Activated CD4-positive, alpha-beta T cell treated with anti-CD3 and anti-CD28 coated beads, Interleukin-2, amount 10 ng/mL, durations not matched to agents 7 days and 5 days (primary cell): Measurements from ENCODE around the gene NDUFB5. TPM values are rescaled to one million over a fixed set of nuclear protein-coding genes. Genes with fewer than 3 reads are reported as not detected.

Experiments
- CTCF ChIA-PET: fragments of 350-600 bp; sonication (Branson Sonifier 250); formaldehyde crosslinking; loops from one replicate; lab custom pipeline; 2021; ENCODE audit warnings: antibody characterized with exemption; lab: Charles Lee
- POLR2A ChIA-PET: fragments of 350-600 bp; sonication (Branson Sonifier 250); formaldehyde crosslinking; loops from one replicate; lab custom pipeline; 2021; ENCODE audit warnings: antibody characterized with exemption; lab: Charles Lee
- DNase-seq: peaks from one replicate; pipeline ENCODE4 v3.0.0-alpha.2; 2020
- H3K27ac Mint-ChIP-seq: one replicate; pipeline ENCODE4 v1.8.0; 2021; ENCODE audit warnings: mild to moderate bottlenecking, moderate library complexity, mixed read lengths
- H3K27me3 Mint-ChIP-seq: one replicate; pipeline ENCODE4 v1.8.0; 2021; ENCODE audit warnings: mixed read lengths
- H3K36me3 Mint-ChIP-seq: one replicate; pipeline ENCODE4 v1.8.0; 2021; ENCODE audit warnings: low read depth, mixed read lengths
- H3K4me1 Mint-ChIP-seq: one replicate; pipeline ENCODE4 v1.8.0; 2021; ENCODE audit warnings: mixed read lengths
- H3K4me3 Mint-ChIP-seq: one replicate; pipeline ENCODE4 v1.8.0; 2021; ENCODE audit warnings: mild to moderate bottlenecking, moderate library complexity, mixed read lengths
- H3K9me3 Mint-ChIP-seq: one replicate; pipeline ENCODE4 v1.8.0; 2021; ENCODE audit warnings: mixed read lengths
- total RNA-seq, 2 experiments: library from RNA; stranded (reverse); gene quantifications; one replicate each; pipeline ENCODE4 v1.2.3, GENCODE V29; 2021

Gene NDUFB5
- total RNA-seq, 2 experiments from 2014 or later, result 78.4 to 91.7 TPM

DNA sequence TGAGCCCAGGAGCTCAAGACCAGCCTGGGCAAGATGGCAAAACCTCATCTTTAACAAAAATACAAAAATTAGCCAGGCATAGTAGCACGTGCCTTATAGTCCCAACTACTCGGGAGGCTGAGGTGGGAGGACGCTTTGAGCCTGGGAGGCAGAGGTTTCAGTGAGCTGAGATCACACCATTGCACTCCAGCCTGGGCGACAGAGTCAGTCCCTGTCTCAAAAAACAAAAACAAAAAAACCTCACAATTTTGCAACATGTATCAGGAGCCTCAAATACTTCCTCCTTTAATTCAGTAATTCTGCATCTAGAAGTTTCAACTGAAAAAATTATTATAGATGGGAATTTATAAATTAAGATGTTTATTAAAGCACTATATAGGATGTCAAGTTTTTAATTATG lies 1.3 kb upstream of the NDUFB5 start:
- POLR2A ChIA-PET, result no interaction called here

GRCh38 chr3:179603831-179604230 lies 763 bp upstream of the NDUFB5 start:
- H3K27ac Mint-ChIP-seq, result peak overlapping the region; percentile 99
- ChIA-PET CTCF (no interaction called here), POLR2A (no interaction called here)
- H3K4me3 Mint-ChIP-seq, result peak overlapping the region; percentile 96
- peaks cover 30% of the 10 kb centered on the region for H3K36me3 Mint-ChIP-seq
- H3K27me3 Mint-ChIP-seq, result no peaks in the 10 kb centered on the region
- no peaks in the 10 kb centered on the region for H3K9me3 Mint-ChIP-seq
- no peak for DNase-seq
- H3K4me1 Mint-ChIP-seq, result peaks cover 41% of the 10 kb centered on the region

More for the DNA sequence above, 1.3 kb upstream of the NDUFB5 start:
- CTCF ChIA-PET, result no interaction called here
- H3K4me3 Mint-ChIP-seq, result peak overlapping the region; percentile 96
- H3K27me3 Mint-ChIP-seq, result no peaks in the 10 kb centered on the region
- H3K36me3 Mint-ChIP-seq, result peaks cover 35% of the 10 kb centered on the region
- H3K9me3 Mint-ChIP-seq, result no peaks in the 10 kb centered on the region
- peaks cover 37% of the 10 kb centered on the region for H3K4me1 Mint-ChIP-seq
- no peak for DNase-seq
- H3K27ac Mint-ChIP-seq, result peak overlapping the region; percentile 99

- H3K27ac Mint-ChIP-seq, result no peak overlapping the region
- POLR2A ChIA-PET, result no interaction called here
- no peaks in the 10 kb centered on the region for H3K27me3 Mint-ChIP-seq
- H3K9me3 Mint-ChIP-seq, result no peaks in the 10 kb centered on the region
- peaks cover 54% of the 10 kb centered on the region for H3K4me1 Mint-ChIP-seq
- peaks cover 20% of the 10 kb centered on the region for H3K36me3 Mint-ChIP-seq
- no peak for DNase-seq
- CTCF ChIA-PET, result interaction anchor here (0.6 to 1.5 kb wide), 2 partner anchors 41 to 1108 kb away, joined by 3 to 4 read pairs; no protein-coding TSS in a partner anchor
- no peak overlapping the region for H3K4me3 Mint-ChIP-seq
Observed at GRCh38 chr3:179606534-179607085, 2.0 kb downstream of the NDUFB5 start.

GRCh38 chr3:179608931-179609720 lies 4.5 kb downstream of the NDUFB5 start:
- DNase-seq, result peak; percentile 44
- H3K9me3 Mint-ChIP-seq, result no peaks in the 10 kb centered on the region
- peaks cover 20% of the 10 kb centered on the region for H3K36me3 Mint-ChIP-seq
- peak overlapping the region; percentile 58 for H3K4me3 Mint-ChIP-seq
- H3K27me3 Mint-ChIP-seq, result no peaks in the 10 kb centered on the region
- CTCF ChIA-PET, result no interaction called here
- H3K4me1 Mint-ChIP-seq, result peaks cover 50% of the 10 kb centered on the region
- POLR2A ChIA-PET, result no interaction called here
- H3K27ac Mint-ChIP-seq, result peak overlapping the region; percentile 94

DNA sequence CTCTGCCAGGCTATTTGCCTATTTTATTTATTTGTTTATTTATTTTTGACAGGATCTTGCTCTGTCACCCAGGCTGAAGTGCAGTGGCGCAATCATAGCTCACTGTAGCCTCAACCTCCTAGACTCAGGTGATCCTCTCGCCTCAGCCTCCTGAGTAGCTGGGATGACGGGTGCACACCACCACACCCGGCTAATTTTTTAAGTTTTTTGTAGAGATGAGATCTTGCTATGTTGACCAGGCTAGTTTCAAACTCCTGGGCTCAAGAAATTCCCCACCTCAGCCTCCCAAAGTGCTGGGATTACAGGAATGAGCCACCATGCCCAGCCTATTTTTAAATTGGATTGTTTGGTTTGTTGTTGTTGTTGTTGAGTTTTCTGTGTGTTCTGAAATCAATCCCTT lies 5.5 kb downstream of the NDUFB5 start:
- Mint-ChIP-seq H3K9me3 (no peaks in the 10 kb centered on the region), H3K36me3 (peaks cover 18% of the 10 kb centered on the region), H3K4me3 (no peak overlapping the region), H3K27ac (peak overlapping the region; percentile 57), H3K27me3 (no peaks in the 10 kb centered on the region), H3K4me1 (peaks cover 46% of the 10 kb centered on the region)
- no peak for DNase-seq
- CTCF ChIA-PET, result no interaction called here
- POLR2A ChIA-PET, result no interaction called here

- H3K27me3 Mint-ChIP-seq, result no peaks in the 10 kb centered on the region
- POLR2A ChIA-PET, result no interaction called here
- DNase-seq, result no peak
- CTCF ChIA-PET, result interaction anchor here (1.3 kb wide), 1 partner anchor 9 kb away, joined by 3 read pairs; the partner anchor contains the start of genes MRPL47 and NDUFB5
- no peak overlapping the region for H3K27ac Mint-ChIP-seq
- peaks cover 21% of the 10 kb centered on the region for H3K4me1 Mint-ChIP-seq
- peaks cover 2% of the 10 kb centered on the region for H3K9me3 Mint-ChIP-seq
- peaks cover 20% of the 10 kb centered on the region for H3K36me3 Mint-ChIP-seq
- no peak overlapping the region for H3K4me3 Mint-ChIP-seq
Observed at GRCh38 chr3:179613807-179614206, 9.2 kb downstream of the NDUFB5 start.

GRCh38 chr3:179615458-179616173 lies 11.0 kb downstream of the NDUFB5 start:
- Mint-ChIP-seq H3K4me3 (no peak overlapping the region), H3K27ac (no peak overlapping the region), H3K9me3 (peaks cover 2% of the 10 kb centered on the region), H3K27me3 (no peaks in the 10 kb centered on the region), H3K4me1 (peaks cover 7% of the 10 kb centered on the region), H3K36me3 (peaks cover 34% of the 10 kb centered on the region)
- POLR2A ChIA-PET, result no interaction called here
- DNase-seq, result no peak
- CTCF ChIA-PET, result interaction anchor here (0.8 to 1.5 kb wide), 3 partner anchors 15 to 34 kb away, joined by 3 read pairs; no protein-coding TSS in a partner anchor

DNA sequence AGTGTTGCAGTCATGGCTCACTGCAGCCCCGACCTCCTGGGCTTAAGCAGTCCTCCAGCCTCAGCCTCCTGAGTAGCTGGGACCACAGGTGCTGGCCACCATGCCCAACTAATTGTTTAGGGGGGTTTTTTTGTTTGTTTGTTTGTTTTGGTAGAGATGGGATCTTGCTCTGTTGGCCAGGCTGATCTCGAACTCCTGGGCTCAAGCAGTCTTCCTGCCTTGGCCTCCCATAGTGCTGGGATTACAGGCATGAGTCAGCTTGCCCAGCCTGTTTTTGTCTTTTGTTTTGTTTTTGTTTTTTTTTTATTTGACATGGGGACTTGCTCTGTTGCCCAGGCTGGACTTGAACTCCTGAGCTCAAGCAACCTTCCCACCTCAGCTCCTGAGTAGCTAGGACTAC lies 17.4 kb downstream of the NDUFB5 start:
- H3K36me3 Mint-ChIP-seq, result peaks cover 56% of the 10 kb centered on the region
- peaks cover 2% of the 10 kb centered on the region for H3K9me3 Mint-ChIP-seq
- no peak overlapping the region for H3K4me3 Mint-ChIP-seq
- H3K27ac Mint-ChIP-seq, result no peak overlapping the region
- ChIA-PET POLR2A (interaction anchor here (0.6 kb wide), 1 partner anchor 17 kb away, joined by 3 read pairs; the partner anchor contains the start of gene NDUFB5), CTCF (interaction anchor here (1.3 kb wide), 1 partner anchor 10 kb away, joined by 5 read pairs; no protein-coding TSS in a partner anchor)
- no peak for DNase-seq
- H3K27me3 Mint-ChIP-seq, result no peaks in the 10 kb centered on the region
- no peaks in the 10 kb centered on the region for H3K4me1 Mint-ChIP-seq

DNA sequence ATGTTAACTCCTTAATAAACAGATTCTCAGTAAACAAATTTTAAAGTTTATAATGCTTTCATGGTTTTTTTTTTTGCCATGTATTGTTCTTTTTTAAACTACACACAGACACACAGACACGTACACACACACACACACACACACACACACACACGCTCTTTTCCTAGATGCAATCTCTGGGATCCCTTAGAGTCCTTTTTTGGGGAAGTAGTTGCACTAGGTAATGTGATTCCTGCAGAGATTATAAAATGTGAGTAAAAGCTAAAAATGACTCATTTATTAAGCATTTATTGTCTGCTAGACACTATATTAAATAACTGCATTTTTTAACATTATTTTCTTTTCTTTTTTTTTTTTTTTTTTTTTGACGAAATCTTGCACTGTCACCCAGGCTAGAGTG lies 19.9 kb downstream of the NDUFB5 start:
- POLR2A ChIA-PET, result interaction anchor here (0.6 kb wide), 1 partner anchor 22 kb away, joined by 3 read pairs; no protein-coding TSS in a partner anchor
- Mint-ChIP-seq H3K4me3 (no peak overlapping the region), H3K27me3 (no peaks in the 10 kb centered on the region), H3K4me1 (no peaks in the 10 kb centered on the region), H3K27ac (no peak overlapping the region), H3K9me3 (no peaks in the 10 kb centered on the region), H3K36me3 (peaks cover 45% of the 10 kb centered on the region)
- CTCF ChIA-PET, result no interaction called here
- DNase-seq, result no peak

DNA sequence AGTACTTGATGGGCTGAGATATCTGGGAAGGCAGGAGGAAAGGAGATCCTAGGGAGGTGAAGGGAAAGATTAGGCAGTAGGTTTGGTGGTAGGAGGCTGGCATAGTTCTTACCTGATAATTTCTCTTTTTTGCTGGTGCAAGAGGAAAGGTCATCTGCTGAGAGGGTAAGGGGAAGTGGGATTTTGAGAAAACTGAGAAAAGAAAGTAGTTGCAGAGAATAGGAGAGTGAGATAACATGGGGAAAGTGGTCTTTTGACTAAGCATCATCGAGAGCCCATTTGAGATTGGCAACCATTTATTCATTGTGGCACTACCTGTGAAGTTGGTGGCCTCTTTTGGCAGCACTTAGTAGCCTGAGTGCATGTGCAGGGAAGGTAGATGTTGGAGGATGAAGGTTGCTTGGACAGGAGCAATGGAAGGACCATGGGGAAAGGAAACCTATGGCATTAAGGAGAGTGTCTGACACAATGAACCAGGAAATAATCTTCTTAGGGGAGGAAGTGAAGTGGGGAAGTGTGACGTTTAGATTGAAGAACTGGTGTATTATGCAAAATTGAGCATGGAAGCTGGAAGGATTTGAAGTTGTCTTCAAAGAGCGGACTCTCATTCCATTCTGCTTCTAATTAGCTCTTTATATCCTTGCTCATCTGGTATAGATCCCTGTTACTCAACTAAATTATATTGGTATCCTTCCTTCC lies 26.3 kb downstream of the NDUFB5 start:
- DNase-seq, result no peak
- no peaks in the 10 kb centered on the region for H3K9me3 Mint-ChIP-seq

DNA sequence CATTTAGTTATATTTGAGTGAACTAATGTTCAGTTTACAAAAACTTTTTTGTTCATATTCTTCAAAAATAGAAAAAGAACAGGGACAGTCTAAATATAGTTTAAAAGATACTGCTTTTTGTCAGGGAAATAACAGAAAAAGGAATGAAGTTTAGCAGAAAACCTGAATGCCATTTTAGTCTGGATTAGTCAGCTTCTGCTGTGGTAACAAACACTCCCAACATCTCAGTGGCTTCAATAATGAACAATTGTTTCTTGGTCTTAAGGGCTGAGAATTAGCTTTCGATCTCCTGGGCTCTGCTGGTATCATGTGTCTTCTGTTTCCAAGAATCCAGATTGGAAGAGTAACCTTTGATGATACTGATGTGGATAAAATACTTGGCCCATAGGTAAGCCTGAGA lies 35.9 kb downstream of the NDUFB5 start:
- ChIA-PET POLR2A (no interaction called here), CTCF (interaction anchor here (0.5 kb wide), 1 partner anchor 1262 kb away, joined by 3 read pairs; no protein-coding TSS in a partner anchor)
- Mint-ChIP-seq H3K36me3 (no peaks in the 10 kb centered on the region), H3K27ac (no peak overlapping the region), H3K4me1 (peaks cover 6% of the 10 kb centered on the region), H3K27me3 (no peaks in the 10 kb centered on the region), H3K4me3 (no peak overlapping the region), H3K9me3 (no peaks in the 10 kb centered on the region)
- DNase-seq, result no peak

More for the DNA sequence above, 26.3 kb downstream of the NDUFB5 start:
- peaks cover 3% of the 10 kb centered on the region for H3K36me3 Mint-ChIP-seq
- ChIA-PET POLR2A (no interaction called here), CTCF (interaction anchor here (1.0 to 1.4 kb wide), 3 partner anchors 9 to 19 kb away, joined by 3 to 5 read pairs (median 3); no protein-coding TSS in a partner anchor)
- H3K27me3 Mint-ChIP-seq, result no peaks in the 10 kb centered on the region
- H3K27ac Mint-ChIP-seq, result no peak overlapping the region
- H3K4me3 Mint-ChIP-seq, result no peak overlapping the region
- H3K4me1 Mint-ChIP-seq, result no peaks in the 10 kb centered on the region

DNA sequence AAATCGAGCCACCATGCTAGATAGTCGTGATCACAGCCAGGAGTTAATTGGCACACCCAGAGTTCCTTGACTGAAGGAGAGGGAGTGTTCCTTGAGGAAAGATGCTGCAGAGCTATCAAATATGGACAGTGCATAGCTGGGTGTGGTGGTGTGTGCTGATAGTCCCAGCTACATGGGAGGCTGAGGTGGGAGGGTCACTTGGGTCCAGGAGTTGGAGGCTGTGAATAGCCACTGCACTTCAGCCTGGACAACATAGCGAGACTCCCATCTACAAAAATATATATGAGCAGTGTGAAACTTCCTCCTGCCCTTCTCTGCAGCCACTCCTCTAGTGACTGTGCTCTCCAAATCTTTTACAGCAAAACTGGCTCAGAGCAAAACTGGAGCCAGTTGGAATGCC lies 38.3 kb downstream of the NDUFB5 start:
- CTCF ChIA-PET, result interaction anchor here (2.4 kb wide), 1 partner anchor 10 kb away, joined by 6 read pairs; no protein-coding TSS in a partner anchor
- Mint-ChIP-seq H3K36me3 (no peaks in the 10 kb centered on the region), H3K27ac (no peak overlapping the region), H3K4me3 (no peak overlapping the region), H3K4me1 (peaks cover 6% of the 10 kb centered on the region), H3K27me3 (no peaks in the 10 kb centered on the region), H3K9me3 (no peaks in the 10 kb centered on the region)
- no peak for DNase-seq
- POLR2A ChIA-PET, result no interaction called here
